Uterus (tissue), 4 donors: Measurements from ENCODE around the gene ADARB2. TPM values are rescaled to one million over a fixed set of nuclear protein-coding genes. Genes with fewer than 3 reads are reported as not detected.

Experiments
- DNase-seq, 2 donors: peaks; one replicate each; pipeline ENCODE4 v3.0.0-alpha.2; 2019 to 2020
- H3K27ac ChIP-seq, 2 donors: fragments of 200-600 bp; sonication (generic); 1 replicate in 1 of 2; 2 replicates in 1 of 2; pipeline ENCODE4 v1.5.1; 2016 to 2018
- H3K27me3 ChIP-seq, 2 donors: fragments of 200-600 bp; sonication (generic); one replicate each; pipeline ENCODE4 v1.5.1; 2018 to 2019; ENCODE audit warnings: control low read depth in 1 of 2
- H3K36me3 ChIP-seq, 2 donors: fragments of 200-600 bp; sonication (generic); one replicate each; pipeline ENCODE4 v1.5.1; 2019; ENCODE audit warnings: control low read depth in 1 of 2
- H3K4me1 ChIP-seq, 2 donors: fragments of 200-600 bp; sonication (generic); one replicate each; pipeline ENCODE4 v1.5.1; 2018 to 2019; ENCODE audit warnings: control low read depth in 1 of 2
- H3K4me3 ChIP-seq, 2 donors: fragments of 200-600 bp; sonication (generic); 1 replicate in 1 of 2; 2 replicates in 1 of 2; pipeline ENCODE4 v1.5.1; 2018 to 2019; ENCODE audit warnings: mild to moderate bottlenecking in 1 of 2
- H3K9me3 ChIP-seq, 2 donors: fragments of 200-600 bp; sonication (generic); one replicate each; pipeline ENCODE4 v1.5.1; 2019; ENCODE audit warnings: control low read depth in 1 of 2
- CTCF ChIP-seq, 4 experiments: fragments of 200-600 bp in 2 of 4; fragments of 450-650 bp in 2 of 4; sonication (generic) in 2 of 4; IDR thresholded peaks; one replicate each; pipeline ENCODE4 v1.5.1; 2016 to 2019; ENCODE audit warnings: antibody characterized with exemption in 4 of 4, mild to moderate bottlenecking in 2 of 4, moderate library complexity in 1 of 4
- POLR2A ChIP-seq, 2 donors: fragments of 450-650 bp; IDR thresholded peaks; one replicate each; pipeline ENCODE4 v1.6.1; 2016; ENCODE audit warnings: antibody characterized with exemption in 2 of 2, mild to moderate bottlenecking in 1 of 2, moderate library complexity in 1 of 2
- intact Hi-C: fragments of 100-400 bp; cut with DNase I; formaldehyde crosslinking; loops from one replicate; pipeline ENCODE4 v1.15.1; 2023; ENCODE audit warnings: low total_unique reads
- total RNA-seq, 4 donors: library from RNA; depleted of rRNA in 3 of 4; stranded (reverse); fragments of >200 nt in 3 of 4; gene quantifications; one replicate each; pipeline versions ENCODE4 v1.1.0 to v1.2.4, GENCODE V29; 2014 to 2023
- donor health status: DM: yes; HTN: yes; CAD: no.

Gene ADARB2
- total RNA-seq, 4 donors from 2014 or later: 0.76 to 2.6 (median 2.0) TPM; not detected in 1

GRCh38 chr10:1297566-1298301, 439.6 kb downstream of the ADARB2 start:
- no peak for DNase-seq

GRCh38 chr10:1295756-1296480, 441.4 kb downstream of the ADARB2 start:
- no peak overlapping the region for H3K27ac ChIP-seq
- DNase-seq: no peak
- TF ChIP-seq CTCF (IDR thresholded peaks at IDR 0.05): no peak
- no peak for TF ChIP-seq POLR2A (IDR thresholded peaks at IDR 0.05)
- no peaks in the 10 kb centered on the region for H3K9me3 ChIP-seq
- H3K4me3 ChIP-seq: no peak overlapping the region
- intact Hi-C loops: no loop called here
- no peaks in the 10 kb centered on the region for H3K27me3 ChIP-seq
- H3K36me3 ChIP-seq: no peaks in the 10 kb centered on the region
- H3K4me1 ChIP-seq: no peaks in the 10 kb centered on the region

More at GRCh38 chr10:1297566-1298301, 439.6 kb downstream of the ADARB2 start:
- peak overlapping the region in 1 of 2 donors; percentile 11 for H3K27ac ChIP-seq
- no peaks in the 10 kb centered on the region for H3K9me3 ChIP-seq
- H3K36me3 ChIP-seq: no peaks in the 10 kb centered on the region
- no peaks in the 10 kb centered on the region for H3K4me1 ChIP-seq
- TF ChIP-seq POLR2A (IDR thresholded peaks at IDR 0.05) (no peak), CTCF (IDR thresholded peaks at IDR 0.05) (no peak)
- no peak overlapping the region for H3K4me3 ChIP-seq
- no peaks in the 10 kb centered on the region for H3K27me3 ChIP-seq
- intact Hi-C loops: no loop called here

GRCh38 chr10:1294748-1295147, 442.6 kb downstream of the ADARB2 start:
- H3K36me3 ChIP-seq: no peaks in the 10 kb centered on the region
- no peaks in the 10 kb centered on the region for H3K9me3 ChIP-seq
- H3K4me1 ChIP-seq: no peaks in the 10 kb centered on the region
- no peak for DNase-seq
- H3K27ac ChIP-seq: no peak overlapping the region
- intact Hi-C loops: no loop called here
- TF ChIP-seq CTCF (IDR thresholded peaks at IDR 0.05): no peak
- no peak for TF ChIP-seq POLR2A (IDR thresholded peaks at IDR 0.05)
- no peaks in the 10 kb centered on the region for H3K27me3 ChIP-seq
- no peak overlapping the region for H3K4me3 ChIP-seq

- Histone ChIP-seq H3K36me3 (no peaks in the 10 kb centered on the region), H3K27ac (peak overlapping the region; percentile 51 to 61), H3K4me3 (no peak overlapping the region), H3K27me3 (no peaks in the 10 kb centered on the region), H3K9me3 (no peaks in the 10 kb centered on the region), H3K4me1 (no peaks in the 10 kb centered on the region)
- TF ChIP-seq POLR2A (IDR thresholded peaks at IDR 0.05): no peak
- TF ChIP-seq CTCF (IDR thresholded peaks at IDR 0.05): no peak
- DNase-seq: no peak
- intact Hi-C loops: no loop called here
These were observed 443.5 kb downstream of the ADARB2 start for GRCh38 chr10:1293636-1294435.
